H9 (cell line): ENCODE data around the gene UTS2. TPM values are rescaled to one million over a fixed set of nuclear protein-coding genes. Genes with fewer than 3 reads are reported as not detected.

Experiments used
- DNase-seq: peaks from one replicate; pipeline ENCODE4 v3.0.0-alpha.2; 2017
- H2AFZ ChIP-seq: one replicate; pipeline ENCODE4 v1.6.1; 2013; ENCODE audit warnings: mild to moderate bottlenecking, low read length, control low read depth, moderate library complexity
- H2AK5ac ChIP-seq: 2 replicates; pipeline ENCODE4 v1.6.1; 2013; ENCODE audit warnings: low read length, control low read depth, mixed read lengths; ENCODE audit not compliant: insufficient read length
- H2BK120ac ChIP-seq: one replicate; pipeline ENCODE4 v1.6.1; 2013; ENCODE audit warnings: low read depth, mild to moderate bottlenecking, low read length, control low read depth, inconsistent platforms; ENCODE audit not compliant: poor library complexity, severe bottlenecking
- H2BK12ac ChIP-seq: 2 replicates; pipeline ENCODE4 v1.6.1; 2013; ENCODE audit warnings: low read length, control low read depth, mixed read lengths, low read depth; ENCODE audit not compliant: insufficient read length
- H2BK15ac ChIP-seq: 2 replicates; pipeline ENCODE4 v1.6.1; 2013; ENCODE audit warnings: low read depth, low read length, control low read depth
- H2BK20ac ChIP-seq: one replicate; pipeline ENCODE4 v1.6.1; 2013; ENCODE audit warnings: low read depth, mild to moderate bottlenecking, low read length, control low read depth, inconsistent platforms; ENCODE audit not compliant: poor library complexity, severe bottlenecking
- H2BK5ac ChIP-seq: 2 replicates; pipeline ENCODE4 v1.6.1; 2013; ENCODE audit warnings: low read length, control low read depth, mixed read lengths; ENCODE audit not compliant: insufficient read length
- H3K14ac ChIP-seq: 2 replicates; pipeline ENCODE4 v1.6.1; 2013; ENCODE audit warnings: low read length, control low read depth; ENCODE audit not compliant: insufficient read depth
- H3K18ac ChIP-seq: 2 replicates; pipeline ENCODE4 v1.6.1; 2013; ENCODE audit warnings: low read depth, mild to moderate bottlenecking, mixed read lengths, low read length, control low read depth; ENCODE audit not compliant: insufficient read length
- H3K23ac ChIP-seq: 2 replicates; pipeline ENCODE4 v1.6.1; 2013; ENCODE audit warnings: low read length, control low read depth, mixed read lengths, low read depth; ENCODE audit not compliant: insufficient read length
- H3K23me2 ChIP-seq: 2 replicates; pipeline ENCODE4 v1.6.1; 2013; ENCODE audit warnings: low read depth, mild to moderate bottlenecking, mixed read lengths, low read length, control low read depth; ENCODE audit not compliant: insufficient read length, poor library complexity, severe bottlenecking
- H3K27ac ChIP-seq: 2 replicates; pipeline ENCODE4 v1.5.1; 2013; ENCODE audit warnings: low read length, control low read depth, mixed read lengths, low read depth; ENCODE audit not compliant: insufficient read length
- H3K27me3 ChIP-seq: 2 replicates; pipeline ENCODE4 v1.6.1; 2013; ENCODE audit warnings: low read length, control low read depth, inconsistent platforms; ENCODE audit not compliant: insufficient read depth
- H3K4ac ChIP-seq: 2 replicates; pipeline ENCODE4 v1.6.1; 2013; ENCODE audit warnings: low read depth, mild to moderate bottlenecking, control low read depth, inconsistent platforms, low read length, moderate library complexity
- H3K4me1 ChIP-seq: 2 replicates; pipeline ENCODE4 v1.6.1; 2013; ENCODE audit warnings: low read length, control low read depth, inconsistent platforms; ENCODE audit not compliant: insufficient read depth
- H3K4me2 ChIP-seq: 2 replicates; pipeline ENCODE4 v1.6.1; 2013; ENCODE audit warnings: low read length, control low read depth, mixed read lengths; ENCODE audit not compliant: insufficient read length, insufficient read depth
- H3K56ac ChIP-seq: 2 replicates; pipeline ENCODE4 v1.6.1; 2013; ENCODE audit warnings: low read depth, mild to moderate bottlenecking, mixed read lengths, low read length, control low read depth; ENCODE audit not compliant: insufficient read length
- H3K79me1 ChIP-seq: 2 replicates; pipeline ENCODE4 v1.6.1; 2013; ENCODE audit warnings: low read depth, mild to moderate bottlenecking, moderate library complexity, low read length, control low read depth, inconsistent platforms; ENCODE audit not compliant: insufficient read depth, poor library complexity, severe bottlenecking
- H3K79me2 ChIP-seq: 2 replicates; pipeline ENCODE4 v1.6.1; 2013; ENCODE audit warnings: low read length, control low read depth, inconsistent platforms; ENCODE audit not compliant: insufficient read depth
- H3K9ac ChIP-seq: 2 replicates; pipeline ENCODE4 v1.6.1; 2013; ENCODE audit warnings: low read length, control low read depth, mixed read lengths; ENCODE audit not compliant: insufficient read length; ENCODE audit errors: extremely low read depth
- H3K9me3 ChIP-seq: one replicate; pipeline ENCODE4 v1.6.1; 2013; ENCODE audit warnings: low read depth, low read length, inconsistent platforms; ENCODE audit not compliant: control insufficient read depth
- H3T11ph ChIP-seq: one replicate; pipeline ENCODE4 v1.6.1; 2013; ENCODE audit warnings: mild to moderate bottlenecking, low read length, control low read depth, inconsistent platforms
- H4K20me1 ChIP-seq: one replicate; pipeline ENCODE4 v1.6.1; 2013; ENCODE audit not compliant: control insufficient read depth, insufficient read length, insufficient read depth
- H4K5ac ChIP-seq: 2 replicates; pipeline ENCODE4 v1.6.1; 2013; ENCODE audit warnings: low read depth, mild to moderate bottlenecking, mixed read lengths, low read length, control low read depth; ENCODE audit not compliant: insufficient read length
- H4K8ac ChIP-seq: replicated peaks from 2 replicates; pipeline ENCODE4 v1.6.1; 2013; ENCODE audit warnings: low read length, control low read depth, mixed read lengths, low read depth; ENCODE audit not compliant: insufficient read length
- H4K91ac ChIP-seq: 2 replicates; pipeline ENCODE4 v1.6.1; 2013; ENCODE audit warnings: low read depth, mild to moderate bottlenecking, moderate library complexity, mixed read lengths, low read length, control low read depth; ENCODE audit not compliant: insufficient read length
- H3K27ac Mint-ChIP-seq, 3 experiments: 2 replicates in 2 of 3; 3 replicates in 1 of 3; pipeline ENCODE4 v1.8.0; 2020 to 2021; ENCODE audit warnings: mixed read lengths in 3 of 3, mild to moderate bottlenecking in 1 of 3, moderate library complexity in 1 of 3
- H3K27me3 Mint-ChIP-seq: 2 replicates; pipeline ENCODE4 v1.8.0; 2021; ENCODE audit warnings: low read depth, mild to moderate bottlenecking, moderate library complexity, mixed read lengths
- H3K36me3 Mint-ChIP-seq, 3 experiments: 2 replicates in 2 of 3; 3 replicates in 1 of 3; pipeline ENCODE4 v1.8.0; 2020 to 2021; ENCODE audit warnings: low read depth in 3 of 3, mixed read lengths in 3 of 3; ENCODE audit not compliant: insufficient read depth in 1 of 3
- H3K4me1 Mint-ChIP-seq, 2 experiments: 2 replicates each; pipeline ENCODE4 v1.8.0; 2020; ENCODE audit warnings: mixed read lengths in 2 of 2
- H3K4me3 Mint-ChIP-seq, 2 experiments: 2 replicates in 1 of 2; 3 replicates in 1 of 2; pipeline ENCODE4 v1.8.0; 2020 to 2021; ENCODE audit warnings: mild to moderate bottlenecking in 2 of 2, mixed read lengths in 2 of 2, moderate library complexity in 1 of 2
- H3K9me3 Mint-ChIP-seq, 2 experiments: 2 replicates in 1 of 2; 3 replicates in 1 of 2; pipeline ENCODE4 v1.8.0; 2020; ENCODE audit warnings: mild to moderate bottlenecking in 2 of 2, mixed read lengths in 2 of 2, moderate library complexity in 1 of 2
- WGBS: extraction: QIAGEN DNeasy Blood & Tissue Kit; methylation state at CpG from one replicate; pipeline ENCODE4 v1.1.7; 2013; ENCODE audit warnings: missing lambda C conversion rate, low lambda C conversion rate, mixed read lengths; ENCODE audit not compliant: insufficient read length; ENCODE audit errors: extremely low coverage; 5-methylcytosine and 5-hydroxymethylcytosine counted together
- total RNA-seq: library from RNA; stranded (reverse); gene quantifications from 2 replicates; pipeline ENCODE4 v1.2.1, GENCODE V29; 2021
- TF ChIP-seq, protein P1 (sequence below): fragments of 200-600 bp; sonication (generic); conservative IDR thresholded peaks from 3 replicates; pipeline ENCODE4 v1.8.0; 2021; ENCODE audit warnings: antibody characterized with exemption, mild to moderate bottlenecking

UTS2 gene
- total RNA-seq, 1 experiment from 2014 or later, result not detected

DNA sequence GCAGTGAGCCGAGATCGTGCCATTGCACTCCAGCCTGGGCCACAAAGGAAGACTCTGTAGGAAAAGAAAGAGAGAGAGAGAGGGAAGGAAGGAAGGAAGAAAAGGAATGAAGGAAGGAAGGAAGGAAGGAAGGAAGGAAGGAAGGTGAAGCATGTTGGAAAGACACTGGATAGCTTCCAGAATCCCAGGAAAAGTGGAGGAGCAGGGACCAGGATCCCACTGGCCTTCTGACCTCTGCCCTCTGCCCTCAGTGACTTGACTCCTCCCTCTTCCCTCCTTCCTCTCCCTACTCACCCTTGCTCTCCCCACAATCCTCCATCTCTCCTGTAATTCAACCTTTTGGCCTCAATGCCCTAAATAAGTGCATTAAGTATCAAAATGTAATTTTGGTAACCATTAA, 4.1 kb upstream of the UTS2 start:
- Histone ChIP-seq H2AFZ (no peak overlapping the region), H3K9me3 (no peaks in the 10 kb centered on the region), H3K27me3 (no peaks in the 10 kb centered on the region), H3K23ac (no peak overlapping the region), H3K79me2 (no peaks in the 10 kb centered on the region), H4K8ac (no peak overlapping the region), H3K79me1 (no peaks in the 10 kb centered on the region), H4K20me1 (no peaks in the 10 kb centered on the region), H2BK120ac (no peak overlapping the region), H3K9ac (no peak overlapping the region), H4K91ac (no peak overlapping the region), H3K27ac (no peak overlapping the region), H2BK15ac (no peak overlapping the region), H3K4me2 (no peak overlapping the region), H2AK5ac (no peak overlapping the region), H2BK20ac (no peak overlapping the region), H4K5ac (no peak overlapping the region), H2BK12ac (no peak overlapping the region), H3K56ac (no peak overlapping the region), H3K18ac (no peak overlapping the region), H3T11ph (no peak overlapping the region), H3K23me2 (no peaks in the 10 kb centered on the region), H3K14ac (no peak overlapping the region), H2BK5ac (no peak overlapping the region), H3K4ac (no peak overlapping the region), H3K4me1 (no peaks in the 10 kb centered on the region)
- H3K27me3 Mint-ChIP-seq, result no peaks in the 10 kb centered on the region; the same call in 1 of the 2 replicates
- no peak for DNase-seq
- no peak overlapping the region for H3K27ac Mint-ChIP-seq
- TF ChIP-seq, protein P1, sequence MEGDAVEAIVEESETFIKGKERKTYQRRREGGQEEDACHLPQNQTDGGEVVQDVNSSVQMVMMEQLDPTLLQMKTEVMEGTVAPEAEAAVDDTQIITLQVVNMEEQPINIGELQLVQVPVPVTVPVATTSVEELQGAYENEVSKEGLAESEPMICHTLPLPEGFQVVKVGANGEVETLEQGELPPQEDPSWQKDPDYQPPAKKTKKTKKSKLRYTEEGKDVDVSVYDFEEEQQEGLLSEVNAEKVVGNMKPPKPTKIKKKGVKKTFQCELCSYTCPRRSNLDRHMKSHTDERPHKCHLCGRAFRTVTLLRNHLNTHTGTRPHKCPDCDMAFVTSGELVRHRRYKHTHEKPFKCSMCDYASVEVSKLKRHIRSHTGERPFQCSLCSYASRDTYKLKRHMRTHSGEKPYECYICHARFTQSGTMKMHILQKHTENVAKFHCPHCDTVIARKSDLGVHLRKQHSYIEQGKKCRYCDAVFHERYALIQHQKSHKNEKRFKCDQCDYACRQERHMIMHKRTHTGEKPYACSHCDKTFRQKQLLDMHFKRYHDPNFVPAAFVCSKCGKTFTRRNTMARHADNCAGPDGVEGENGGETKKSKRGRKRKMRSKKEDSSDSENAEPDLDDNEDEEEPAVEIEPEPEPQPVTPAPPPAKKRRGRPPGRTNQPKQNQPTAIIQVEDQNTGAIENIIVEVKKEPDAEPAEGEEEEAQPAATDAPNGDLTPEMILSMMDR, result no peak
- peaks cover 14 to 16% of the 10 kb centered on the region in 2 experiments for H3K4me1 Mint-ChIP-seq
- H3K9me3 Mint-ChIP-seq, result no peaks in the 10 kb centered on the region
- WGBS, result no CpG with 5 or more reads among the region's 2 CpGs
- no peaks in the 10 kb centered on the region for H3K36me3 Mint-ChIP-seq
- H3K4me3 Mint-ChIP-seq, result no peak overlapping the region
